ENCODE results near the gene WDFY1. TPM values are rescaled to one million over a fixed set of nuclear protein-coding genes. Genes with fewer than 3 reads are reported as not detected.

Gene WDFY1
- total and polyA plus RNA-seq, 2 experiments from 2014 or later, result 54.5 to 127 TPM

- peak; percentile 81 for ATAC-seq
- no peak overlapping the region for H3K27ac ChIP-seq (ENCODE audit: low read depth)
Observed at GRCh38 chr2:223989856-223990232, 44.7 kb upstream of the WDFY1 start.

More at GRCh38 chr2:223989856-223990232, 44.7 kb upstream of the WDFY1 start:
- TF ChIP-seq ZNF114 (CRISPR knock-in tag; IDR thresholded peaks at IDR 0.05) (no peak), ZNF462 (CRISPR knock-in tag; IDR thresholded peaks at IDR 0.05) (no peak), REST (IDR thresholded peaks at IDR 0.05; ENCODE audit: unreplicated experiment) (no peak), CREB1 (CRISPR knock-in tag; IDR thresholded peaks at IDR 0.05; ENCODE audit: low read depth) (no peak), EZH2 (IDR thresholded peaks at IDR 0.05; ENCODE audit: low read depth, unreplicated experiment) (no peak), NANOG (IDR thresholded peaks at IDR 0.05; ENCODE audit: borderline replicate concordance) (no peak), CTCF (conservative IDR thresholded peaks at IDR 0.05; ENCODE audit: low read depth in 2 of 2) (no peak), ZNF331 (CRISPR knock-in tag; IDR thresholded peaks at IDR 0.05; ENCODE audit: low read depth) (no peak), STAT1 (IDR thresholded peaks at IDR 0.05; ENCODE audit: unreplicated experiment) (no peak), EZH2phosphoT487 (IDR thresholded peaks at IDR 0.05; ENCODE audit: unreplicated experiment) (no peak), JUNB (IDR thresholded peaks at IDR 0.05; ENCODE audit: unreplicated experiment) (no peak), POLR2AphosphoS5 (IDR thresholded peaks at IDR 0.05; ENCODE audit: low read depth) (no peak)
- TF ChIP-seq, protein P1, sequence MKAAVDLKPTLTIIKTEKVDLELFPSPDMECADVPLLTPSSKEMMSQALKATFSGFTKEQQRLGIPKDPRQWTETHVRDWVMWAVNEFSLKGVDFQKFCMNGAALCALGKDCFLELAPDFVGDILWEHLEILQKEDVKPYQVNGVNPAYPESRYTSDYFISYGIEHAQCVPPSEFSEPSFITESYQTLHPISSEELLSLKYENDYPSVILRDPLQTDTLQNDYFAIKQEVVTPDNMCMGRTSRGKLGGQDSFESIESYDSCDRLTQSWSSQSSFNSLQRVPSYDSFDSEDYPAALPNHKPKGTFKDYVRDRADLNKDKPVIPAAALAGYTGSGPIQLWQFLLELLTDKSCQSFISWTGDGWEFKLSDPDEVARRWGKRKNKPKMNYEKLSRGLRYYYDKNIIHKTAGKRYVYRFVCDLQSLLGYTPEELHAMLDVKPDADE (IDR thresholded peaks at IDR 0.05), result no peak
- Histone ChIP-seq H3K27me3 (ENCODE audit: insufficient read depth) (no peaks in the 10 kb centered on the region), H4K20me1 (replicated peaks; ENCODE audit: insufficient read depth) (no peaks in the 10 kb centered on the region), H3K36me3 (ENCODE audit: insufficient read depth) (no peaks in the 10 kb centered on the region), H3K4me3 (no peak overlapping the region), H3F3A (replicated peaks; ENCODE audit: low read depth) (no peaks in the 10 kb centered on the region), H3K79me2 (replicated peaks; ENCODE audit: insufficient read depth) (no peaks in the 10 kb centered on the region), H3K4me1 (ENCODE audit: insufficient read depth) (0 out of 2 replicates have a peak, but pooled peaks cover 3% of the 10 kb centered on the region), H3K4me2 (no peak overlapping the region), H2AFZ (no peak overlapping the region), H3K9me2 (ENCODE audit: insufficient read depth) (no peaks in the 10 kb centered on the region)
- Mint-ChIP-seq H3K4me3 (no peak overlapping the region), H3K4me1 (peaks cover 10% of the 10 kb centered on the region), H3K36me3 (ENCODE audit: low read depth) (no peaks in the 10 kb centered on the region; the same call in 2 of the 3 replicates), H3K9me3 (no peaks in the 10 kb centered on the region), H3K27me3 (ENCODE audit: insufficient read depth, low read depth, poor library complexity) (peaks cover 2% of the 10 kb centered on the region), H3K27ac (peak overlapping the region; percentile 30; the same call in 1 of the 2 replicates)
- peak; percentile 39 for DNase-seq (ENCODE audit: low spot score)

All from GM23338 (cell line).